Stomach (tissue), 4 donors: Measurements from ENCODE around the gene SHF.

ENCODE experiments used
- CTCF ChIP-seq, 7 experiments: fragments of 450-650 bp in 4 of 7; fragments of 200-600 bp in 3 of 7; sonication (generic) in 3 of 7; IDR thresholded peaks; one replicate each; pipeline ENCODE4 v1.5.1; 2016 to 2019; ENCODE audit warnings: antibody characterized with exemption in 7 of 7, control low read depth in 2 of 7, mild to moderate bottlenecking in 1 of 7
- EP300 ChIP-seq: sonication (generic); formaldehyde crosslinking; IDR thresholded peaks from one replicate; pipeline ENCODE4 v1.6.1; 2017; ENCODE audit warnings: antibody characterized with exemption
- POLR2A ChIP-seq, 4 donors: fragments of 450-650 bp; IDR thresholded peaks; one replicate each; pipeline ENCODE4 v1.6.1; 2016; ENCODE audit warnings: antibody characterized with exemption in 4 of 4, control low read depth in 2 of 4, mild to moderate bottlenecking in 1 of 4, moderate library complexity in 1 of 4
- POLR2AphosphoS5 ChIP-seq, 3 donors: sonication (generic); formaldehyde crosslinking; IDR thresholded peaks; one replicate each; pipeline ENCODE4 v1.6.1; 2016; ENCODE audit warnings: antibody characterized with exemption in 3 of 3

DNA sequence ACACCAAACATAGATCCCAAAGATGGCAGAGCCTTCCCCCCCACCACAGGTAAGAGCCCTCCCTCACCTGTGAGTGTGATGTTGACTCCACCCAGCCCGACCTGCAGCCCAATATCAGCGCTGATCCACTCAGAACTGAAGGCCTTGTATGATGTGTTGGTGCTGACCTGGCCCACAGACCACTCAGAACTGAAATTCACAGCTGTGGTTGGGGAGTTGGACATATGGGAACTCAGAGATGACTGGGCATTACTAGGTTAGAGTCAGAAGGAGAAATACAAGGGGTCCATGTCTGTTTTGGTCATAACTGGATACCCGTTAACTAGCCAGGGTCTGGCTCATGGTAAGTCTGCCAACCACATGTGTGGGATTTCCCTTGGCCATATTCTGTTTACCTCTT, 66.7 kb downstream of the SHF start:
- no peak for TF ChIP-seq CTCF (IDR thresholded peaks at IDR 0.05)
- no peak for TF ChIP-seq POLR2A (IDR thresholded peaks at IDR 0.05)
- TF ChIP-seq EP300: no peak
- no peak for TF ChIP-seq POLR2AphosphoS5 (IDR thresholded peaks at IDR 0.05)
